HG02759 (cell line): ENCODE results near the gene GOLGA6A.

Source experiments
- ATAC-seq: cut with Tn5 transposase; IDR thresholded peaks from one replicate; pipeline ENCODE4 v1.9.1; 2021; ENCODE audit warnings: mild to moderate bottlenecking, moderate library complexity; ENCODE audit not compliant: unreplicated experiment

Gene GOLGA6A

GRCh38 chr15:74037171-74038117 is 44.9 kb downstream of the GOLGA6A start:
- no peak for ATAC-seq

- no peak for ATAC-seq
Observed at GRCh38 chr15:74036271-74037170, 45.8 kb downstream of the GOLGA6A start.

GRCh38 chr15:74035121-74036017 is 47.0 kb downstream of the GOLGA6A start:
- ATAC-seq: no peak

GRCh38 chr15:74034206-74034755 is 48.1 kb downstream of the GOLGA6A start:
- no peak for ATAC-seq

GRCh38 chr15:74032606-74033561 is 49.5 kb downstream of the GOLGA6A start:
- no peak for ATAC-seq

- no peak for ATAC-seq
Observed at GRCh38 chr15:74032046-74032445, 50.3 kb downstream of the GOLGA6A start.

- ATAC-seq: no peak
Observed at GRCh38 chr15:74028646-74029045, 53.7 kb downstream of the GOLGA6A start.

- ATAC-seq: no peak
Observed at GRCh38 chr15:74027688-74028087, 54.7 kb downstream of the GOLGA6A start.

- no peak for ATAC-seq
Observed at GRCh38 chr15:74025436-74025835, 56.9 kb downstream of the GOLGA6A start.

- ATAC-seq: no peak
Observed at GRCh38 chr15:74024687-74025086, 57.7 kb downstream of the GOLGA6A start.

GRCh38 chr15:74022706-74023470 is 59.5 kb downstream of the GOLGA6A start:
- ATAC-seq: no peak
